ENCODE measurements around the gene TMEM204.

DNA sequence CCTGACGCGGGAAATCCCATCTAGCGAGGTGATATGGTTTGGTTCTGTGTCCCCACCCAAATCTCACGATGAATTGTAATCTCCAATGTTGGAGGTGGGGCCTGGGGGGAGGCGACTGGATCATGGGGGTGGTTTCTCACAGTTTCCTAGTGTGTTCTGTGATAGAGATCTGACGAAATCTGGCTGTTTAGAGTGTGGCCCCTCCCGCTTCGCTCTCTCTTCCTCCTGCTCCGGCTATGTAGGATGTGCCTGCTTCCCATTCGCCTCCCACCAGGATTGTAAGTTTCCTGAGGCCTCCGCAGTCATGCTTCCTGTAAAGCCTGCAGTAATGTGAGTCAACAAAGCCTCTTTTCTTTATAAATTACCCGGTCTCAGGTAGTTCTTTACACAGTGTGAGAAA, 46.8 kb downstream of the TMEM204 start:
- TF ChIP-seq, protein P1, sequence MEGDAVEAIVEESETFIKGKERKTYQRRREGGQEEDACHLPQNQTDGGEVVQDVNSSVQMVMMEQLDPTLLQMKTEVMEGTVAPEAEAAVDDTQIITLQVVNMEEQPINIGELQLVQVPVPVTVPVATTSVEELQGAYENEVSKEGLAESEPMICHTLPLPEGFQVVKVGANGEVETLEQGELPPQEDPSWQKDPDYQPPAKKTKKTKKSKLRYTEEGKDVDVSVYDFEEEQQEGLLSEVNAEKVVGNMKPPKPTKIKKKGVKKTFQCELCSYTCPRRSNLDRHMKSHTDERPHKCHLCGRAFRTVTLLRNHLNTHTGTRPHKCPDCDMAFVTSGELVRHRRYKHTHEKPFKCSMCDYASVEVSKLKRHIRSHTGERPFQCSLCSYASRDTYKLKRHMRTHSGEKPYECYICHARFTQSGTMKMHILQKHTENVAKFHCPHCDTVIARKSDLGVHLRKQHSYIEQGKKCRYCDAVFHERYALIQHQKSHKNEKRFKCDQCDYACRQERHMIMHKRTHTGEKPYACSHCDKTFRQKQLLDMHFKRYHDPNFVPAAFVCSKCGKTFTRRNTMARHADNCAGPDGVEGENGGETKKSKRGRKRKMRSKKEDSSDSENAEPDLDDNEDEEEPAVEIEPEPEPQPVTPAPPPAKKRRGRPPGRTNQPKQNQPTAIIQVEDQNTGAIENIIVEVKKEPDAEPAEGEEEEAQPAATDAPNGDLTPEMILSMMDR (IDR thresholded peaks at IDR 0.05 in 4 of 5, conservative IDR thresholded peaks at IDR 0.05 in 1 of 5) = no peak
- TF ChIP-seq POLR2A (IDR thresholded peaks at IDR 0.05) = no peak
